Measurements from ENCODE around the gene RASAL3. TPM values are rescaled to one million over a fixed set of nuclear protein-coding genes. Genes with fewer than 3 reads are reported as not detected.

The RASAL3 gene
- 10 to 100 TPM in 5 of 6 donors, 1 to 10 TPM in 1; 7.1 to 48.2 (median 16.7) TPM for total RNA-seq

DNA sequence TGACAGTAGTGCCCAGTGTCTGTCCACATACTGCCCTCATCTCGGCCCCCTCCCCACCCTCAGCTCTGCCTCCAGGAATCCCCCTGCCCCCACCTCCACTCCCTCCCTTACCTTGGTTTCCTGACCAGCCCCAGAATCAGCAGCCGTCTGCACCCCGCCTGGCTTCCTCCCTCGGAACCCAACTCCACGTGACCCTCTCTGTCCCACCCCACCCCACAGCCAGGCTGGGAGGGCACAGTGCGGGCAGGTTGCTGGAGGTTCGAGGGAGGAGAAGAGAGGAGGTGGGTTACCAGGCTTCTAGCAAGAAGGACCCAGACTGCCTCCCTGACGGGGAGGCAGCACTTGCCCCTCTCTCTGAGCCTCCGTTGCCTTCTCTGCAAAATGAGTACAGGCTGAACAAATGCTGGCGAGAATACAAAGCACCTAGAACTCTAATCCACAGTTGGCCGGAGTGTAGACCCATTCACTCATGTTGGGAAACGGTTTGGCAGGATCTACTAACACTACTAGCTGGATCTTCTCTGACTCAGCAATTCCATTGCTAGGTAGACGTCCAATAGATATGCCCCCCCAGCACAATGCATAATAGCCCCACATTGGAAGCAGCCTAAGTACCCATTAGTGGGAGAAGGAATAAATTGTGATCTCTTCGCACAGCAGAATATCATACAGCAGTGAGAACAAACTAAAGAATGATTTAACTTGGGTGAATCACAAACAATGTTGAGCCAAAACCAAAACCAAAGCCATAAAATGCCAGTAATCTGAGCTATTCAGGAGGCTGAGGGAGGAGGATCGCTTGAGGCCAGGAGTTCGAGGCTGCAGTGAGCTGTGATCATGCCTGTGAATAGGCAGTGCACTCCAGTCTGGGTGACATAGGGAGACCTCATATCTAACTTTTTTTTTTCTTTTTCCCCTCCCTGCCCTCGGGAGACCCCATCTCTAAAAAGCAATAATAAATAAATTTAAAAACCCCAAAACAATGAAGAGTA, at the start of gene RASAL3:
Gene RASAL3 (minus strand): TSS at position 151 of the 992 bp plus-strand sequence. CDS start 186 bp downstream, outside the sequence.
- Histone ChIP-seq H3K9me3 (no peaks in the 10 kb centered on the region), H3K4me3 (peak within 1 kb of the TSS; percentile 31 to 63 (median 52)), H3K4me1 (peaks cover 6 to 28% (median 15%) of the 10 kb centered on the region in 4 donors), H3K36me3 (peaks cover 0 to 9% (median 2%) of the 10 kb centered on the region in 4 donors), H3K27me3 (peaks cover 0 to 7% (median 4%) of the 10 kb centered on the region in 4 donors), H3K27ac (peak within 1 kb of the TSS; percentile 65 to 89 (median 87))
- ATAC-seq (ENCODE audit: low FRiP score in 2 of 2) = peak in 1 of 2 donors; percentile 51
- DNase-seq = peak; percentile 53 to 61
- WGBS, 2 donors = 28 to 40% methylated on average over 11 to 17 of the region's 17 CpGs
- TF ChIP-seq POLR2A (IDR thresholded peaks at IDR 0.05) = no peak
- TF ChIP-seq POLR2AphosphoS5 (IDR thresholded peaks at IDR 0.05) = peak in 1 of 2 donors; percentile 32

DNA sequence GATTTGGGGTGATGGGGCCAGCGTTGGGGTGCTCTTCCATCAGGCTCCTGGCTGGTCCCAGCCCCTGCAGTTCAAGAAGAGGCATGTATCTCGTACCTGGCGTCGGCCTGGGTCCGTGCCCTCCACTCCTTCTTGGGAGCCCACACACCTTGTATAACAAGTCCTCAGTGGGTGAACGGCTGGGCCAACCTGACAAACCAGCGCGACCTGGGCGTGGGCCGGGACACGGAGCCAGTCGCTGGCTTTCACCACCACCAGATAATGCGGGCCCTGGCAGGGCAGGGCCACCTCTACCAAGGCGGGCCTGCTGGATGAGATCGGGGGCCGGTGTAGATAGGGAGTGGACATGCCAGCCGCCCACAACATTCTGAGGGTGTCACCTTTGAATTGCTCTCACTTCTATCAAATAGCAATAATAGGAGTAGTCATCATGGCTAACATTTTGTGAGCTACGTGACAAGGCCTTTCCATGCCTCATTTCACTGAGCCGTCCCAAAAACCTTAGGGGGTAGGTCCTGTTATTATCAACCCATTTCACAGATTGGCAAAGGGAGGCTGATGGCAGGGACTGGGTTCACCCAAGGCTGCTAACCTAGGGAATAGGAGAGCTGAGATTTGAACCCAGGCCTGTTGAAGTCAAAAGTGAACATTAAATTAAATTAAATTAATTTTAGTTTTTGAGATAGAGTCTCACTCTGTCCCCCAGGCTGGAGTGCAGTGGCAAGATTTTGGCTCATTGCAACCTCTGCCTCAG, 47.5 kb upstream of the RASAL3 start:
- no peak overlapping the region for H3K4me3 ChIP-seq
- no peak overlapping the region for H3K27ac ChIP-seq
- no peak for TF ChIP-seq POLR2AphosphoS5 (IDR thresholded peaks at IDR 0.05)
- no peak for TF ChIP-seq POLR2A (IDR thresholded peaks at IDR 0.05)
- TF ChIP-seq, protein P1, sequence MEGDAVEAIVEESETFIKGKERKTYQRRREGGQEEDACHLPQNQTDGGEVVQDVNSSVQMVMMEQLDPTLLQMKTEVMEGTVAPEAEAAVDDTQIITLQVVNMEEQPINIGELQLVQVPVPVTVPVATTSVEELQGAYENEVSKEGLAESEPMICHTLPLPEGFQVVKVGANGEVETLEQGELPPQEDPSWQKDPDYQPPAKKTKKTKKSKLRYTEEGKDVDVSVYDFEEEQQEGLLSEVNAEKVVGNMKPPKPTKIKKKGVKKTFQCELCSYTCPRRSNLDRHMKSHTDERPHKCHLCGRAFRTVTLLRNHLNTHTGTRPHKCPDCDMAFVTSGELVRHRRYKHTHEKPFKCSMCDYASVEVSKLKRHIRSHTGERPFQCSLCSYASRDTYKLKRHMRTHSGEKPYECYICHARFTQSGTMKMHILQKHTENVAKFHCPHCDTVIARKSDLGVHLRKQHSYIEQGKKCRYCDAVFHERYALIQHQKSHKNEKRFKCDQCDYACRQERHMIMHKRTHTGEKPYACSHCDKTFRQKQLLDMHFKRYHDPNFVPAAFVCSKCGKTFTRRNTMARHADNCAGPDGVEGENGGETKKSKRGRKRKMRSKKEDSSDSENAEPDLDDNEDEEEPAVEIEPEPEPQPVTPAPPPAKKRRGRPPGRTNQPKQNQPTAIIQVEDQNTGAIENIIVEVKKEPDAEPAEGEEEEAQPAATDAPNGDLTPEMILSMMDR (IDR thresholded peaks at IDR 0.05) = no peak
- TF ChIP-seq EP300 (IDR thresholded peaks at IDR 0.05) = no peak
- H3K9me3 ChIP-seq = peaks cover 0 to 10% (median 5%) of the 10 kb centered on the region in 4 donors
- H3K27me3 ChIP-seq = peaks cover 0 to 17% (median 8%) of the 10 kb centered on the region in 4 donors
- H3K36me3 ChIP-seq = no peaks in the 10 kb centered on the region
- ATAC-seq (ENCODE audit: low FRiP score in 2 of 2) = peak in 1 of 2 donors; percentile 45
- peaks cover 0 to 12% (median 4%) of the 10 kb centered on the region in 4 donors for H3K4me1 ChIP-seq
- peak in 1 of 2 donors; percentile 74 for DNase-seq
- WGBS, 2 donors = 88 to 93% methylated on average over 6 to 19 of the region's 19 CpGs

DNA sequence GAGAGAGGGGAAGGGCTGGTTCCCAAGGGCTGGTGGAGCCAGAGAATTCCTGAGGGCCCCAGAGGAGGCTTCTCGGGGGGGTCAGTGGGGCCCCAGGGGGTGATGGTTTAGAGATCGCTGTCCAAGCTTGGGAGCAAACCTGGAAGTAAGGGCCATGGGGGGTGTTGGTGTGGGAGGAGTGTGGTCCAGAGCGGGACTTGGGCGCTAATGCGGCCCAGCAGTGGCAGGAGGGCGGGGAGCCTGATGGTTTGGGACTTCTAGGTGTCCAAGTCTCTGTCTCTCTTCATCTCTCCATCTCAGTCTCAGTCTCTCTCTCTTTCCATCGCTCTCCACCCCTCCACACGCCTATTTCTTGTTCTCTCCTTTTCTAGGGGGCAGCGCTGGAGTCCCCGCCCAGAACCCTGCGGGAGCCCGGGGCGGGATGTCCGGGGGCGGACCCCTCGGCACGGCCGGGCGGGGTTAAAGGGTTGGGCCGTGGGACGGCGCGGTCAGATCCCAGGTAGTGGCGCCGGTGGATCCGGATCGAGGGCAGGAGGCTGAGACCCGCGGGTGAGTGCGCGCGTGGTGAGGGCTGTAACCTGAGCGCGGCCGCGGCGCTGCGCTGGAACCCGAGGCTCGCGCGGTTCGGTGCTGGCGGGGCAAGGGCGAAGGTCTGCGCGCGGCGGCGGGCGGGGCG, 43.8 kb upstream of the RASAL3 start, which contains the start of gene CYP4F22:
Gene CYP4F22 (plus strand): TSS at position 491 of the 676 bp plus-strand sequence. CDS start 16,812 bp downstream, outside the sequence.
- 6 to 18% methylated on average over 17 to 49 of the region's 52 CpGs for WGBS, 2 donors
- no peaks in the 10 kb centered on the region for H3K36me3 ChIP-seq
- TF ChIP-seq POLR2AphosphoS5 (IDR thresholded peaks at IDR 0.05) = no peak
- TF ChIP-seq EP300 (IDR thresholded peaks at IDR 0.05) = no peak
- TF ChIP-seq, protein P1 (IDR thresholded peaks at IDR 0.05) = no peak
- TF ChIP-seq POLR2A (IDR thresholded peaks at IDR 0.05) = no peak
- DNase-seq (peak in 1 of 2 donors; percentile 80), ATAC-seq (ENCODE audit: low FRiP score in 2 of 2) (peak in 1 of 2 donors; percentile 38)
- H3K27ac ChIP-seq = no peak within 1 kb of the TSS
- peak within 1 kb of the TSS in 3 of 4 donors; percentile 19 to 34 (median 30) for H3K4me3 ChIP-seq
- no peaks in the 10 kb centered on the region for H3K9me3 ChIP-seq
- H3K4me1 ChIP-seq = peaks cover 0 to 12% (median 4%) of the 10 kb centered on the region in 4 donors
- peaks cover 0 to 17% (median 8%) of the 10 kb centered on the region in 4 donors for H3K27me3 ChIP-seq

DNA sequence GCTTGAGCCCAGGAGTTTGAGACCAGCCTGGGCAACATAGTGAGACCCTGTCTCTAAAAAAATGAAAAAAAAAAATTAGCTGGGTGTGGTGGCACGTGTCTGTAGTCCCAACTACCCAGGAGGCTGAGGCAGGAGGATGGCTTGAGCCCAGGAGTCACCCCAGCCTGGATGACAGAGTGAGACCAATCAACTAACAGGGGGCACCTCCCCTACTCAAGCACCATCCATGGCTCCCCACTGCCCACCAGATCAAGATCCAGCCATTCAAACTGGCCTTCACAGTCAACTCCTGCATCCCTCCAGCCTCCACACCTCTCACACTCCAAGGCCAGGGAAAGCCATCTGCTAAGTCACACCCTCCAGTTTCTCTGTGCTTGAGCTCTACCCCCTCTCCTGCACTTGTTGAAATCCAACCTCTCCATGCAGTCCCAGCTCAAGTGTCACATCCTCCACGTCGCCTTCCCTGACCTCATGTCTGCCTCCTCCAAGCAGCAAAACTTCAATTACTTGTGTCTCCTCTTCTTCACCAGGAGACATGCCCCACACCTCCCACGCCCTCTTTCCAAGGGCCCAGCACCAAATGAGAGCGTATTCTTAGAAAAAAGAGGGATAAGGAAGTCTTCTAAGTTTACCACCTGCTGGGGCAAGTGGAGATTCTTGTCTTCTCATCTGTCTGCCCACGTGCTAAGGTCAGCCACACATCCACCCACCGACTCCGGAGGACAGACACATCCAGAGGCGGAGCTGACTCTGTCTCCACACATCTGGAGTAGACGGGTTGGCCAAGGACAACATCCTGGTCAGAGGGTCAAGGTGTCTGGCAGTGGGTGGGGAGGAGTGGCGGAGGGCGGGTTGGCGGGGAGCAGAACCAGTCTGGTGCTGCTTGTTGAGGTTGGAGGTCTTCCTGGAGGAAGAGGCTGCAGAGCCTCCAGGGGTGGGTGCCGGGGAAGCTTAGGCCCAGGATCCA, 43.0 kb upstream of the RASAL3 start:
- Histone ChIP-seq H3K4me1 (peaks cover 0 to 12% (median 4%) of the 10 kb centered on the region in 4 donors), H3K4me3 (no peak overlapping the region), H3K9me3 (no peaks in the 10 kb centered on the region), H3K36me3 (no peaks in the 10 kb centered on the region), H3K27ac (no peak overlapping the region), H3K27me3 (peaks cover 0 to 17% (median 8%) of the 10 kb centered on the region in 4 donors)
- 58 to 77% methylated on average over 14 of the region's 14 CpGs for WGBS, 2 donors
- peak in 1 of 2 donors; percentile 26 for ATAC-seq (ENCODE audit: low FRiP score in 2 of 2)
- no peak for DNase-seq
- no peak for TF ChIP-seq POLR2AphosphoS5 (IDR thresholded peaks at IDR 0.05)
- no peak for TF ChIP-seq EP300 (IDR thresholded peaks at IDR 0.05)
- TF ChIP-seq POLR2A (IDR thresholded peaks at IDR 0.05) = no peak
- TF ChIP-seq, protein P1 (IDR thresholded peaks at IDR 0.05) = no peak

Measured in upper lobe of left lung (tissue), 6 donors.